Measurements from ENCODE around the gene ANKHD1. TPM values are rescaled to one million over a fixed set of nuclear protein-coding genes. Genes with fewer than 3 reads are reported as not detected.

ANKHD1 gene
- total and polyA plus RNA-seq, 12 donors = 58.2 to 141 (median 99.2) TPM

- intact Hi-C loops (cut with DNase I) = loop anchor here in 1 of 2 donors (10.0 kb wide), 1 partner anchor 150 kb away; the partner anchor contains the start of genes HARS1 and HARS2
- Histone ChIP-seq H3K36me3 (replicated peaks in 1 of 2) (peaks cover 0 to 58% of the 10 kb centered on the region in 2 donors), H3K9me3 (replicated peaks in 1 of 3) (no peaks in the 10 kb centered on the region), H3K27ac (no peak overlapping the region), H3K27me3 (no peaks in the 10 kb centered on the region), H3K4me1 (replicated peaks in 1 of 2) (peaks cover 31 to 38% of the 10 kb centered on the region in 2 donors), H3K4me3 (no peak overlapping the region)
- 92 to 99% (median 96%) methylated on average over 7 of the region's 7 CpGs for WGBS, 4 donors
- no peak for DNase-seq
- TF ChIP-seq POLR2A (IDR thresholded peaks at IDR 0.05) (no peak), CTCF (IDR thresholded peaks at IDR 0.05) (no peak)
Observed at GRCh38 chr5:140544986-140545385, 143.4 kb downstream of the ANKHD1 start.

- Histone ChIP-seq H3K4me3 (no peak overlapping the region), H3K27me3 (no peaks in the 10 kb centered on the region), H3K27ac (peak overlapping the region in 2 of 5 donors; percentile 99), H3K9me3 (replicated peaks in 1 of 3) (no peaks in the 10 kb centered on the region), H3K36me3 (replicated peaks in 1 of 2) (peaks cover 0 to 58% of the 10 kb centered on the region in 2 donors), H3K4me1 (replicated peaks in 1 of 2) (peaks cover 31 to 41% of the 10 kb centered on the region in 2 donors)
- TF ChIP-seq CTCF (IDR thresholded peaks at IDR 0.05) (no peak), POLR2A (IDR thresholded peaks at IDR 0.05) (no peak)
- DNase-seq = no peak
- WGBS, 4 donors = 93 to 99% (median 98%) methylated on average over 10 of the region's 10 CpGs
- intact Hi-C loops (cut with DNase I) = loop anchor here in 1 of 2 donors (10.0 kb wide), 1 partner anchor 149 kb away; the partner anchor contains the start of genes HARS1 and HARS2
Observed at GRCh38 chr5:140545606-140546005, 144.0 kb downstream of the ANKHD1 start.

GRCh38 chr5:140546851-140547507 lies 145.3 kb downstream of the ANKHD1 start:
- DNase-seq = peak in 6 of 7 donors; percentile 63 to 78 (median 74)
- H3K4me3 ChIP-seq = no peak overlapping the region
- peaks cover 31 to 41% of the 10 kb centered on the region in 2 donors for H3K4me1 ChIP-seq (replicated peaks in 1 of 2)
- peaks cover 0 to 58% of the 10 kb centered on the region in 2 donors for H3K36me3 ChIP-seq (replicated peaks in 1 of 2)
- H3K27ac ChIP-seq = peak overlapping the region; percentile 85 to 99 (median 99)
- TF ChIP-seq POLR2A (IDR thresholded peaks at IDR 0.05) (no peak), CTCF (IDR thresholded peaks at IDR 0.05) (no peak)
- no peaks in the 10 kb centered on the region for H3K9me3 ChIP-seq (replicated peaks in 1 of 3)
- intact Hi-C loops (cut with DNase I) = loop anchor here in 1 of 2 donors (10.0 kb wide), 1 partner anchor 148 kb away; the partner anchor contains the start of genes HARS1 and HARS2
- WGBS, 4 donors = 32 to 51% (median 37%) methylated on average over 9 to 13 of the region's 13 CpGs
- H3K27me3 ChIP-seq = no peaks in the 10 kb centered on the region

GRCh38 chr5:140547508-140548299 lies 146.1 kb downstream of the ANKHD1 start, which contains the start of gene EIF4EBP3:
EIF4EBP3 (plus strand) TSS chr5:140547662; CDS start chr5:140547738, 76 bp downstream.
- no peaks in the 10 kb centered on the region for H3K27me3 ChIP-seq
- DNase-seq = peak; percentile 97 to 99 (median 99)
- peak within 1 kb of the TSS in 3 of 4 donors; percentile 33 to 53 (median 41) for H3K4me3 ChIP-seq
- peaks cover 31 to 41% of the 10 kb centered on the region in 2 donors for H3K4me1 ChIP-seq (replicated peaks in 1 of 2)
- TF ChIP-seq POLR2A (IDR thresholded peaks at IDR 0.05) (peak; percentile 74 to 96), CTCF (IDR thresholded peaks at IDR 0.05) (peak; percentile 33 to 93 (median 88))
- intact Hi-C loops (cut with DNase I) = loop anchor here in 1 of 2 donors (10.0 kb wide), 1 partner anchor 147 kb away; the partner anchor contains the start of genes HARS1 and HARS2
- no peaks in the 10 kb centered on the region for H3K9me3 ChIP-seq (replicated peaks in 1 of 3)
- H3K36me3 ChIP-seq (replicated peaks in 1 of 2) = peaks cover 0 to 54% of the 10 kb centered on the region in 2 donors
- WGBS, 4 donors = 0 to 2% (median 1%) methylated on average over 32 to 52 of the region's 52 CpGs
- H3K27ac ChIP-seq = peak within 1 kb of the TSS; percentile 85 to 99 (median 99)
